ENCODE results near the gene KDF1. TPM values are rescaled to one million over a fixed set of nuclear protein-coding genes. Genes with fewer than 3 reads are reported as not detected.

The KDF1 gene
- 2.9 TPM for total RNA-seq

- ATAC-seq = peak; percentile 93
- DNase-seq (ENCODE audit: low spot score) = peak; percentile 80
These were observed at the start of gene KDF1 for GRCh38 chr1:26959722-26960624. Gene KDF1, minus strand, starts transcription at chr1:26960468. Its CDS starts 8,088 bp downstream, at chr1:26952380.

- DNase-seq (ENCODE audit: low spot score) = no peak
- no peak for ATAC-seq
These were observed 49.4 kb upstream of the KDF1 start for GRCh38 chr1:27009601-27010197.

GRCh38 chr1:27007909-27008582 lies 47.8 kb upstream of the KDF1 start:
- DNase-seq (ENCODE audit: low spot score) (no peak), ATAC-seq (no peak)

- DNase-seq (ENCODE audit: low spot score) (no peak), ATAC-seq (no peak)
These were observed 46.4 kb upstream of the KDF1 start for GRCh38 chr1:27006683-27007082.

- DNase-seq (ENCODE audit: low spot score) (no peak), ATAC-seq (no peak)
These were observed 45.6 kb upstream of the KDF1 start for GRCh38 chr1:27005648-27006496.

GRCh38 chr1:27005166-27005530 lies 44.9 kb upstream of the KDF1 start:
- ATAC-seq (no peak), DNase-seq (ENCODE audit: low spot score) (no peak)

- ATAC-seq (no peak), DNase-seq (ENCODE audit: low spot score) (no peak)
These were observed 44.4 kb upstream of the KDF1 start for GRCh38 chr1:27004471-27005165.

GRCh38 chr1:27003745-27004470 lies 43.6 kb upstream of the KDF1 start:
- DNase-seq (ENCODE audit: low spot score) = no peak
- no peak for ATAC-seq

- peak; percentile 35 for ATAC-seq
- DNase-seq (ENCODE audit: low spot score) = no peak
These were observed 41.5 kb upstream of the KDF1 start for GRCh38 chr1:27001570-27002360.

- ATAC-seq = no peak
- no peak for DNase-seq (ENCODE audit: low spot score)
These were observed 40.7 kb upstream of the KDF1 start for GRCh38 chr1:27000817-27001460.

- ATAC-seq = no peak
- DNase-seq (ENCODE audit: low spot score) = no peak
These were observed 40.0 kb upstream of the KDF1 start for GRCh38 chr1:27000090-27000816.

- ATAC-seq = peak; percentile 8
- no peak for DNase-seq (ENCODE audit: low spot score)
These were observed 39.2 kb upstream of the KDF1 start for GRCh38 chr1:26999440-26999987.

GRCh38 chr1:26998429-26999300 lies 38.4 kb upstream of the KDF1 start:
- no peak for ATAC-seq
- DNase-seq (ENCODE audit: low spot score) = no peak

- ATAC-seq = no peak
- no peak for DNase-seq (ENCODE audit: low spot score)
These were observed 36.4 kb upstream of the KDF1 start for GRCh38 chr1:26996665-26997064.

- no peak for DNase-seq (ENCODE audit: low spot score)
- ATAC-seq = no peak
These were observed 35.8 kb upstream of the KDF1 start for GRCh38 chr1:26996024-26996423.

- no peak for DNase-seq (ENCODE audit: low spot score)
- no peak for ATAC-seq
These were observed 34.7 kb upstream of the KDF1 start for GRCh38 chr1:26994787-26995517.

All from left lobe of liver (tissue), 2 donors.